Activated CD4-positive, CD25-positive, alpha-beta regulatory T cell treated with anti-CD3 and anti-CD28 coated beads, Interleukin-2, amount 50 U/mL, for 16 hours (primary cell): ENCODE results near the gene ZNF524.

ENCODE experiments used
- DNase-seq: peaks from one replicate; pipeline ENCODE4 v3.0.0-alpha.2; 2020; ENCODE audit warnings: low read depth, low spot score

ZNF524 gene

GRCh38 chr19:55601084-55601483, 996 bp downstream of the ZNF524 start:
- no peak for DNase-seq

- DNase-seq, result no peak
Observed at GRCh38 chr19:55602104-55603001, 2.3 kb downstream of the ZNF524 start.

DNA sequence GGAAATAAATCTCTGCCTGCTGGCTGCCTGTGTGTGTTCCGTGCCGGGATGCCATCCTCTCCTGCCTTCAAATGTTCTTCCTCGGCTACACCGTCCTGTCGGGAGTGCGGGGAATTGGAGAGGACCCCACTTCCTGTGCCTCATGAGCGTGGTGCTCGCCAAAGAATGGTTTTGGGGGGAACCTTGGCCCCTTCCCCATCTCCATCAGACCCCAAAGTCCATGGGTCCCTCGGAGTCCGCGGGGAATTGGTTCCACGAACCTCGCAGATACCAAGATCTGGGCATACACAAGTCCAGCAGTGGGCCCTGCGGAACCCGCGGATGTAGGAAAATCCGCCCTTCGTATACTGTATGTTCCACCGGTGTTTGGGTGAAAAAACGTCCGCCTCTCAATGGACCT, 3.0 kb downstream of the ZNF524 start:
- no peak for DNase-seq

GRCh38 chr19:55603581-55604292, 3.6 kb downstream of the ZNF524 start:
- no peak for DNase-seq

DNA sequence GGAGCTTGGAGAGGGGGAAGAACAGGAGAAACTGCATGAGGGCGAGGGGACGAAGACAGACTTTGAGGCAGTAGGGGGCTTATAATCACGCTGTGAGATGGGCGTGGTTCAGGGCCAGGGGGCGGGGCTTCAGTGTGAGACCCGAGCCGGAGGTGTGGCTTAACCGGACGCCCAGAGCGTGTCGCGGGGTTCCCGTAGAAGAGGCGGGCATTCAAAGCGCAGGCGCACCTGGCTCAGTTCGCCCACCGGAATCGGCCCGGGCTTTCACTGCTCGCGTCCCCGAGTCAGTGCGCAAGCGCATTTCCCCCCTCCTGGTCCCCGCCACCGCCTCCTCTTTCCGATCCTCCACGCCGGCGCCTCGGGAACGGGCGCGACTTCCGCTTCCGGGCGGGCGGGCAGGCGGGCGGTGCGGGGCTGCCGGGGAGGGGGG, 5.1 kb downstream of the ZNF524 start:
- peak; percentile 95 for DNase-seq

GRCh38 chr19:55605637-55606470, 5.8 kb downstream of the ZNF524 start, which contains the start of gene ZNF865:
TSS of gene ZNF865 (plus strand) at chr19:55605647. CDS start at chr19:55613619, 7,972 bp downstream.
- DNase-seq, result peak; percentile 53

DNA sequence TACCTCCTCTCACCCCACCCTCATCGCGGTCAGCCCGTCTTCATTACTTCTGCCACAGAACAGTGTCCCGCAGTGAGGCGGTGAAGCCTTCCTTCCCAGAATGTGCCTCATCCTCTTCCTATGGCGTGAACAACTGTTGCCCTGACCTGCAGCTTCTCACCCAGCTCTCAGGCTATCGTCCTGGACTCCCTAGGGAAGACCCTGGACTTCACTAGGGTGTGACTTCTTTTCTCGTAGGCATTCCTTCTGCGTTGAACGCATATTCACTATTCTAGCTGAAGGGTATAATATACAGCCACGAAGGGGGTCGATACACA, 6.3 kb downstream of the ZNF524 start:
- no peak for DNase-seq

- DNase-seq, result no peak
Observed at GRCh38 chr19:55606817-55607216, 6.7 kb downstream of the ZNF524 start.

- DNase-seq, result no peak
Observed at GRCh38 chr19:55609326-55609725, 9.2 kb downstream of the ZNF524 start.

- no peak for DNase-seq
Observed at GRCh38 chr19:55611300-55611982, 11.4 kb downstream of the ZNF524 start.

- DNase-seq, result no peak
Observed at GRCh38 chr19:55611983-55612645, 12.0 kb downstream of the ZNF524 start.

- no peak for DNase-seq
Observed at GRCh38 chr19:55613396-55613795, 13.3 kb downstream of the ZNF524 start.

- DNase-seq, result no peak
Observed at GRCh38 chr19:55613930-55614710, 14.0 kb downstream of the ZNF524 start.

DNA sequence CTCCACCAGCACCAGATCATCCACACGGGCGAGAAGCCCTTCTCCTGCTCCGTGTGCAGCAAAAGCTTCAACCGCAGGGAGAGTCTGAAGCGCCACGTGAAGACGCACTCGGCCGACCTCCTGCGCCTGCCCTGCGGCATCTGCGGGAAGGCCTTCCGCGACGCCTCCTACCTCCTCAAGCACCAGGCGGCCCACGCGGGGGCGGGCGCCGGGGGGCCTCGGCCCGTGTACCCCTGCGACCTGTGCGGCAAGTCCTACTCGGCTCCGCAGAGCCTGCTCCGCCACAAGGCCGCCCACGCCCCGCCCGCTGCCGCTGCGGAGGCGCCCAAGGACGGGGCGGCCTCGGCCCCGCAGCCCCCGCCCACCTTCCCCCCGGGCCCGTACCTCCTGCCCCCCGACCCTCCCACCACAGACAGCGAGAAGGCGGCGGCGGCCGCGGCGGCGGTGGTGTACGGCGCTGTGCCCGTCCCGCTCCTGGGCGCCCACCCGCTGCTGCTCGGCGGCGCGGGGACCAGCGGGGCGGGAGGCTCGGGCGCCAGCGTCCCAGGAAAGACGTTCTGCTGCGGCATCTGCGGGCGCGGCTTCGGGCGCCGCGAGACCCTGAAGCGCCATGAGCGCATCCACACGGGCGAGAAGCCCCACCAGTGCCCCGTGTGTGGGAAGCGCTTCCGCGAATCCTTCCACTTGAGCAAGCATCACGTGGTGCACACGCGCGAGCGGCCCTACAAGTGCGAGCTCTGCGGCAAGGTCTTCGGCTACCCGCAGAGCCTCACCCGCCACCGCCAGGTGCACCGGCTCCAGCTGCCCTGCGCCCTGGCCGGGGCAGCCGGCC, 14.8 kb downstream of the ZNF524 start:
- DNase-seq, result no peak

GRCh38 chr19:55615543-55616394, 15.7 kb downstream of the ZNF524 start:
- no peak for DNase-seq

GRCh38 chr19:55616395-55616875, 16.3 kb downstream of the ZNF524 start:
- no peak for DNase-seq

DNA sequence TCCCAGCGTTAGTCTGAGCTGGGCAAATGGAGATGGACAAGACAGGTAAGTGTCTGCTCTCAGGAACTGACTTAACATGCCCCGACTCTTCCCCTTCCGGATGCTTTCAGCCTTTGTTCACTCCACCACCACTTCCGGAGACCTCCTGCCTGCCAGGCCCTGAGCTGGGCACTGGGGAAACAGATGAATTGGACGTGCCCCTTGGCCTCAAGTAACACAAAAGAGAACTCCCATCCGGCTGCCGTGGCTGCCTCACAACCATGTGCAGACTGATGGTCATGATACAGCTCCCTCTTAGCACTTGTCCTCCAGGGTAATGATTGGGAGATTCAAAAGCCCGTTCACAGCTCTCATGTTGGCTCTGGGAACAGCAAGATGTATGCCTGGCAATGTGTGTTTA, 17.3 kb downstream of the ZNF524 start:
- DNase-seq, result no peak

GRCh38 chr19:55618426-55618825, 18.3 kb downstream of the ZNF524 start:
- DNase-seq, result no peak
